ENCODE data around the gene RNF26. TPM values are rescaled to one million over a fixed set of nuclear protein-coding genes. Genes with fewer than 3 reads are reported as not detected.
A peak's percentile ranks its signal among the peaks of the same experiment; 100 is the strongest.

The RNF26 gene
- total RNA-seq, 1 experiment from 2014 or later: 92.7 TPM

- no peaks in the 10 kb centered on the region for H3K9me3 ChIP-seq
- Mint-ChIP-seq H3K27ac (ENCODE audit: unreplicated experiment) (no peak within 1 kb of the TSS), H3K36me3 (ENCODE audit: insufficient read depth, unreplicated experiment) (peaks cover 5% of the 10 kb centered on the region), H3K4me3 (ENCODE audit: unreplicated experiment) (peak within 1 kb of the TSS; percentile 76), H3K9me3 (ENCODE audit: unreplicated experiment) (no peaks in the 10 kb centered on the region), H3K4me1 (ENCODE audit: low read depth, unreplicated experiment) (no peaks in the 10 kb centered on the region), H3K27me3 (ENCODE audit: insufficient read depth, unreplicated experiment) (peaks cover 5% of the 10 kb centered on the region)
- H3K27me3 ChIP-seq (replicated peaks; ENCODE audit: control insufficient read depth, insufficient read depth, low read length): peaks cover 7% of the 10 kb centered on the region
- intact Hi-C loops (cut with micrococcal nuclease; ENCODE audit: unreplicated experiment): loop anchor here (10.0 kb wide), 1 partner anchor 112 kb away; the partner anchor contains the start of gene CBL
- ChIA-PET CTCF (interaction anchor here (0.8 to 2.1 kb wide), 3 partner anchors 21 to 158 kb away, joined by 3 to 9 read pairs (median 4); no protein-coding TSS in a partner anchor), POLR2A (interaction anchor here (0.5 to 1.0 kb wide), 4 partner anchors 21 to 210 kb away, joined by 3 to 5 read pairs (median 4); partner anchors contain the start of genes C2CD2L and CBL)
- no TSS peak for BruUV-seq (replicated peaks)
- H3K4me3 ChIP-seq (ENCODE audit: low read depth, low read length): peak within 1 kb of the TSS; percentile 58
- peaks cover 34% of the 10 kb centered on the region for H3K4me1 ChIP-seq
- peak; percentile 45 to 55 for DNase-seq
- TF ChIP-seq CTCF (IDR thresholded peaks at IDR 0.05; ENCODE audit: insufficient read depth in 1 of 2, low read depth in 1 of 2, low read length in 1 of 2, severe bottlenecking in 1 of 2, unreplicated experiment in 1 of 2): no peak
- H3K36me3 ChIP-seq (ENCODE audit: control insufficient read depth, insufficient read depth, low read length): no peaks in the 10 kb centered on the region
Observed at GRCh38 chr11:119316729-119317591, 17.4 kb upstream of the RNF26 start, which contains the start of gene MCAM. Gene MCAM, minus strand, starts transcription at chr11:119317130. Its CDS starts 29 bp downstream, at chr11:119317101.

- peaks cover 38% of the 10 kb centered on the region for H3K4me1 ChIP-seq
- no TSS peak for BruUV-seq (replicated peaks)
- no peak overlapping the region for H3K4me3 ChIP-seq (ENCODE audit: low read depth, low read length)
- intact Hi-C loops (cut with micrococcal nuclease; ENCODE audit: unreplicated experiment): loop anchor here (10.0 kb wide), 1 partner anchor 113 kb away; the partner anchor contains the start of gene CBL
- H3K36me3 ChIP-seq (ENCODE audit: control insufficient read depth, insufficient read depth, low read length): no peaks in the 10 kb centered on the region
- ChIA-PET CTCF (interaction anchor here (0.8 to 2.3 kb wide), 4 partner anchors 20 to 157 kb away, joined by 3 to 14 read pairs (median 6); partner anchors contain the start of gene C1QTNF5), POLR2A (interaction anchor here (0.5 to 1.0 kb wide), 3 partner anchors 21 to 211 kb away, joined by 3 to 5 read pairs (median 3); partner anchors contain the start of genes C2CD2L and CBL)
- no peaks in the 10 kb centered on the region for H3K9me3 ChIP-seq
- no peaks in the 10 kb centered on the region for H3K9me3 Mint-ChIP-seq (ENCODE audit: unreplicated experiment)
- peaks cover 5% of the 10 kb centered on the region for H3K27me3 Mint-ChIP-seq (ENCODE audit: insufficient read depth, unreplicated experiment)
- peak overlapping the region; percentile 76 for H3K4me3 Mint-ChIP-seq (ENCODE audit: unreplicated experiment)
- H3K27me3 ChIP-seq (replicated peaks; ENCODE audit: control insufficient read depth, insufficient read depth, low read length): peaks cover 7% of the 10 kb centered on the region
- no peak for DNase-seq
- H3K4me1 Mint-ChIP-seq (ENCODE audit: low read depth, unreplicated experiment): no peaks in the 10 kb centered on the region
- H3K27ac Mint-ChIP-seq (ENCODE audit: unreplicated experiment): no peak overlapping the region
- TF ChIP-seq CTCF (IDR thresholded peaks at IDR 0.05; ENCODE audit: insufficient read depth in 1 of 2, low read depth in 1 of 2, low read length in 1 of 2, severe bottlenecking in 1 of 2, unreplicated experiment in 1 of 2): no peak
- peaks cover 5% of the 10 kb centered on the region for H3K36me3 Mint-ChIP-seq (ENCODE audit: insufficient read depth, unreplicated experiment)
Observed at GRCh38 chr11:119317592-119318239, 16.6 kb upstream of the RNF26 start.

All from Caco-2 (cell line).